HCT116 (cell line): ENCODE data around the gene CHST5.

Source experiments
- CTCF ChIP-seq, 3 experiments: fragments of 200-600 bp in 1 of 3; sonication (generic) in 1 of 3; IDR thresholded peaks in 2 of 3; conservative IDR thresholded peaks in 1 of 3; 2 replicates each; pipeline ENCODE4 v1.5.1; 2012 to 2017; ENCODE audit warnings: low read depth in 2 of 3, low read length in 2 of 3, antibody characterized with exemption in 1 of 3, borderline replicate concordance in 1 of 3, control low read depth in 1 of 3, mild to moderate bottlenecking in 1 of 3, mixed read lengths in 1 of 3, mixed run types in 1 of 3, moderate library complexity in 1 of 3; ENCODE audit not compliant: insufficient read depth in 1 of 3
- EZH2phosphoT487 ChIP-seq: fragments of 200-600 bp; IDR thresholded peaks from 2 replicates; pipeline ENCODE4 v1.6.1; 2018; ENCODE audit warnings: antibody characterized with exemption, borderline replicate concordance
- POLR2A ChIP-seq: IDR thresholded peaks from 2 replicates; pipeline ENCODE4 v1.7.0; 2011; ENCODE audit warnings: borderline replicate concordance; ENCODE audit not compliant: insufficient read depth, insufficient read length; ENCODE audit errors: extremely low read depth

GRCh38 chr16:75537776-75538175 is 1.9 kb upstream of the CHST5 start:
- no peak for TF ChIP-seq POLR2A
- no peak for TF ChIP-seq CTCF (IDR thresholded peaks at IDR 0.05 in 2 of 3, conservative IDR thresholded peaks at IDR 0.05 in 1 of 3; ENCODE audit: borderline replicate concordance in 1 of 3, insufficient read depth in 1 of 3, low read depth in 2 of 3, low read length in 2 of 3)
- TF ChIP-seq EZH2phosphoT487, result no peak
